HG03135 (cell line): Measurements from ENCODE around the gene COX10.
"Not testable (repeated sequence)": the region's sequence is repeated elsewhere in the genome, so short reads cannot be mapped to it uniquely, and the experiment has no call there.

Experiments used
- ATAC-seq: cut with Tn5 transposase; IDR thresholded peaks from one replicate; pipeline ENCODE4 v1.9.1; 2021; ENCODE audit warnings: mild to moderate bottlenecking, moderate library complexity; ENCODE audit not compliant: unreplicated experiment

Gene COX10

GRCh38 chr17:14069251-14070021, at the start of gene COX10:
COX10 (plus strand) TSS chr17:14069504; CDS start chr17:14069606, 102 bp downstream.
- peak; percentile 100 for ATAC-seq

- not testable (repeated sequence) for ATAC-seq
These were observed 47.5 kb upstream of the COX10 start for GRCh38 chr17:14021651-14022294.

GRCh38 chr17:14029755-14030154, 39.5 kb upstream of the COX10 start:
- ATAC-seq = not testable (repeated sequence)

GRCh38 chr17:14032234-14032633, 37.1 kb upstream of the COX10 start:
- no peak for ATAC-seq

- no peak for ATAC-seq
These were observed 36.1 kb upstream of the COX10 start for GRCh38 chr17:14033166-14033565.

- ATAC-seq = no peak
These were observed 31.9 kb upstream of the COX10 start for GRCh38 chr17:14037453-14037852.

- no peak for ATAC-seq
These were observed 31.1 kb upstream of the COX10 start for GRCh38 chr17:14038206-14038605.

GRCh38 chr17:14042411-14042810, 26.9 kb upstream of the COX10 start:
- no peak for ATAC-seq

GRCh38 chr17:14044702-14045101, 24.6 kb upstream of the COX10 start:
- ATAC-seq = no peak

GRCh38 chr17:14046978-14047377, 22.3 kb upstream of the COX10 start:
- no peak for ATAC-seq

GRCh38 chr17:14047591-14047990, 21.7 kb upstream of the COX10 start:
- ATAC-seq = no peak

- ATAC-seq = no peak
These were observed 21.1 kb upstream of the COX10 start for GRCh38 chr17:14048169-14048568.

- ATAC-seq = no peak
These were observed 18.7 kb upstream of the COX10 start for GRCh38 chr17:14050616-14051015.

- ATAC-seq = no peak
These were observed 17.6 kb upstream of the COX10 start for GRCh38 chr17:14051692-14052091.

- ATAC-seq = no peak
These were observed 16.3 kb upstream of the COX10 start for GRCh38 chr17:14052886-14053615.

- ATAC-seq = no peak
These were observed 11.7 kb upstream of the COX10 start for GRCh38 chr17:14057591-14057990.

GRCh38 chr17:14058051-14058450, 11.3 kb upstream of the COX10 start:
- ATAC-seq = no peak

GRCh38 chr17:14060706-14061105, 8.6 kb upstream of the COX10 start:
- no peak for ATAC-seq

GRCh38 chr17:14061666-14062560, 7.4 kb upstream of the COX10 start:
- no peak for ATAC-seq

- no peak for ATAC-seq
These were observed 2.0 kb upstream of the COX10 start for GRCh38 chr17:14067347-14067746.
